Nephron (organoid): Measurements from ENCODE around the gene ZFP91.

Source experiments
- H3K27ac Mint-ChIP-seq, 3 experiments: 2 replicates each; pipeline ENCODE4 v1.8.0; 2020; ENCODE audit warnings: mixed read lengths in 3 of 3, mild to moderate bottlenecking in 2 of 3, moderate library complexity in 1 of 3
- H3K27me3 Mint-ChIP-seq: 2 replicates; pipeline ENCODE4 v1.8.0; 2021; ENCODE audit warnings: low read depth, mild to moderate bottlenecking, moderate library complexity, mixed read lengths
- H3K36me3 Mint-ChIP-seq: 2 replicates; pipeline ENCODE4 v1.8.0; 2020; ENCODE audit warnings: low read depth, mixed read lengths
- H3K4me1 Mint-ChIP-seq: 2 replicates; pipeline ENCODE4 v1.8.0; 2020; ENCODE audit warnings: mixed read lengths
- H3K4me3 Mint-ChIP-seq, 3 experiments: 2 replicates each; pipeline ENCODE4 v1.8.0; 2020; ENCODE audit warnings: mild to moderate bottlenecking in 3 of 3, mixed read lengths in 3 of 3, moderate library complexity in 2 of 3
- H3K9me3 Mint-ChIP-seq: 2 replicates; pipeline ENCODE4 v1.8.0; 2020; ENCODE audit warnings: mixed read lengths
- TF ChIP-seq, protein P1 (sequence below), 3 experiments: fragments of 200-600 bp; sonication (generic); IDR thresholded peaks; one replicate each; pipeline ENCODE4 v1.5.0; 2021; ENCODE audit warnings: antibody characterized with exemption in 3 of 3; ENCODE audit not compliant: unreplicated experiment in 3 of 3

The ZFP91 gene

DNA sequence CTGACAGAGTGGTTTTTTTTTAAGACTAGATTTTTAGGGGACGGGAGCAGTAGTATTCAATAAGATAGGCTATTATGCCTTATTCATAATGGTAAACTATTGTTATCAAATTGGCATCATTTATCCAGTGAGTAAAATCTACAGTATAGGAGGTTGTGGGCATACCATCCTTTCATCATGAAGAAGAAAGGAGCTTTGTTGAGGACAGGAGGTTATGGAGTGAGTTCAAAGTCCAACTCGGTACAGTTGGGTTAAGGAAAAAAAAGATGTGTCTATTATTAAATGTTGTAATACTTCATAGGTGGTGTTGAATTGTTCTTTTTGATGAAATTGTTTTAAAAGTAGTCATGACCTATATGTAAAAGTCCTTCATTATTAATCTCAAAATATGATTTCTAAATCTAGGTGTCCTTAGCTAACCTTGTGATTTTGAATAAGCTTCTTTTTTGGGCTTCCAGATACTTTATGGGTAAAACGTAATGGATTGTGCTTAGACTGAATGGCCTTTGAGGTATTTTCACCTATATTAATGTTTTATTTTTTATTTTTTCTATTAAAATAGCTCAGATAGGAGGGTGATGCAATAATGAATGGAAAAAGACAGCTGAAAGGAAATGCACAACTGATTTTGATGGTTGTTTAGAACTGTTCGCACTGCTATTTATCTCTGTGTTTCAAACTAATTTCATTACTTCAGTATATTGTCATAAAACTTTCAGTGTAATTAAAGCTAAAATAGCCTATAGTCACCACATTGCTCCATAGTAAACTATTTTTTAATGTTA is 28.3 kb downstream of the ZFP91 start:
- Mint-ChIP-seq H3K4me3 (no peak overlapping the region), H3K27ac (no peak overlapping the region), H3K9me3 (no peaks in the 10 kb centered on the region), H3K4me1 (no peaks in the 10 kb centered on the region), H3K27me3 (no peaks in the 10 kb centered on the region), H3K36me3 (peaks cover 38% of the 10 kb centered on the region)
- TF ChIP-seq, protein P1, sequence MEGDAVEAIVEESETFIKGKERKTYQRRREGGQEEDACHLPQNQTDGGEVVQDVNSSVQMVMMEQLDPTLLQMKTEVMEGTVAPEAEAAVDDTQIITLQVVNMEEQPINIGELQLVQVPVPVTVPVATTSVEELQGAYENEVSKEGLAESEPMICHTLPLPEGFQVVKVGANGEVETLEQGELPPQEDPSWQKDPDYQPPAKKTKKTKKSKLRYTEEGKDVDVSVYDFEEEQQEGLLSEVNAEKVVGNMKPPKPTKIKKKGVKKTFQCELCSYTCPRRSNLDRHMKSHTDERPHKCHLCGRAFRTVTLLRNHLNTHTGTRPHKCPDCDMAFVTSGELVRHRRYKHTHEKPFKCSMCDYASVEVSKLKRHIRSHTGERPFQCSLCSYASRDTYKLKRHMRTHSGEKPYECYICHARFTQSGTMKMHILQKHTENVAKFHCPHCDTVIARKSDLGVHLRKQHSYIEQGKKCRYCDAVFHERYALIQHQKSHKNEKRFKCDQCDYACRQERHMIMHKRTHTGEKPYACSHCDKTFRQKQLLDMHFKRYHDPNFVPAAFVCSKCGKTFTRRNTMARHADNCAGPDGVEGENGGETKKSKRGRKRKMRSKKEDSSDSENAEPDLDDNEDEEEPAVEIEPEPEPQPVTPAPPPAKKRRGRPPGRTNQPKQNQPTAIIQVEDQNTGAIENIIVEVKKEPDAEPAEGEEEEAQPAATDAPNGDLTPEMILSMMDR (IDR thresholded peaks at IDR 0.05; ENCODE audit: unreplicated experiment in 3 of 3): no peak

DNA sequence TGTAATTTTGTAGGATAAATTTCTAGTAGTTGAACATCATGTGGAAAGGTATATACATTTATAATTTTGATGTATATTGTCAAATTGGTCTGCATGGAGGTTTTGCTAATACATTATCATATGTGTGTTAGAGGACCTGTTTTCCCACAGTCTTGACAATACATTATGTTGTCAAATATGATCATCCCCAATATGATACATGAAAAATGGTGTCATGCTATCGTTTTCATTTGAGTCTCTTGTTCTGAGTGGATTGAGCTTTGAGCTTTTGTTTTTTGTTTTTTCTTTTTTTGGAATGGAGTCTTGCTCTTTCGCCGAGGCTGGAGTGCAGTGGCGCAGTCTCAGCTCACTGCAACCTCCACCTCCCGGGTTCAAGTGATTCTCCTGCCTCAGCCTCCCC is 29.5 kb downstream of the ZFP91 start:
- Mint-ChIP-seq H3K27ac (no peak overlapping the region), H3K27me3 (no peaks in the 10 kb centered on the region), H3K4me3 (no peak overlapping the region), H3K4me1 (no peaks in the 10 kb centered on the region), H3K36me3 (peaks cover 38% of the 10 kb centered on the region), H3K9me3 (no peaks in the 10 kb centered on the region)
- TF ChIP-seq, protein P1 (IDR thresholded peaks at IDR 0.05; ENCODE audit: unreplicated experiment in 3 of 3): no peak

DNA sequence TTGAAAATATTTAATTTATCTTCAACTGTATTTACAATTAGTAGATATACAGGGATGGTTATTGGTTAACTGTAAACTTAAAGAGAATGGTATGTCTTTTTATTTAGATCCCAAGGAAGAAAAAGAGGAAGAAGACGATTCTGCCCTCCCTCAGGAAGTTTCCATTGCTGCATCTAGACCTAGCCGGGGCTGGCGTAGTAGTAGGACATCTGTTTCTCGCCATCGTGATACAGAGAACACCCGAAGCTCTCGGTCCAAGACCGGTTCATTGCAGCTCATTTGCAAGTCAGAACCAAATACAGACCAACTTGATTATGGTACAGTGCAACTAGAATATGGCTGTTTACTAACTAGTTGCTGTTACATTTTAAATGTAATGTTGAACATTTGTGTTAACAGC is 30.9 kb downstream of the ZFP91 start:
- Mint-ChIP-seq H3K9me3 (no peaks in the 10 kb centered on the region), H3K4me1 (no peaks in the 10 kb centered on the region), H3K4me3 (no peak overlapping the region), H3K27ac (no peak overlapping the region), H3K27me3 (no peaks in the 10 kb centered on the region), H3K36me3 (peaks cover 45% of the 10 kb centered on the region)
- TF ChIP-seq, protein P1 (IDR thresholded peaks at IDR 0.05; ENCODE audit: unreplicated experiment in 3 of 3): no peak

DNA sequence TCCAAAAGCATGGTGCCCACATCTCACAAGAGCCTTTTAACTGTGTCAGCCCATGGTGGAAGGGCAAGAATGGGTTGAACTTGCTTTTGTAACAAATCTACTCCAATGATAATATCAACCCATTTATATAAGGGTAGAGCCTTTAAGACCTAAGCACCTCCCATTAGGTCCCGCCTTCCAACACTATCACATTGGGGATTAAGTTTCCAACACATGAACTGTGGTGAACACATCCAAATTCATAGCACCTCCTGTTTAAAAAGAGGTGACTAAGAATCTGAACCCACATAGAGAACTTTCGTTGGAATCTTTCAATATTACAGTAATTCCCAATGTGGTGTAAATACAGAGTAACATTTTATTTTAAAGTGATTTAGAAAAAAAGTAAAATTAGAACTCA is 34.4 kb downstream of the ZFP91 start:
- no peaks in the 10 kb centered on the region for H3K27me3 Mint-ChIP-seq
- peaks cover 73% of the 10 kb centered on the region for H3K36me3 Mint-ChIP-seq
- no peaks in the 10 kb centered on the region for H3K9me3 Mint-ChIP-seq

DNA sequence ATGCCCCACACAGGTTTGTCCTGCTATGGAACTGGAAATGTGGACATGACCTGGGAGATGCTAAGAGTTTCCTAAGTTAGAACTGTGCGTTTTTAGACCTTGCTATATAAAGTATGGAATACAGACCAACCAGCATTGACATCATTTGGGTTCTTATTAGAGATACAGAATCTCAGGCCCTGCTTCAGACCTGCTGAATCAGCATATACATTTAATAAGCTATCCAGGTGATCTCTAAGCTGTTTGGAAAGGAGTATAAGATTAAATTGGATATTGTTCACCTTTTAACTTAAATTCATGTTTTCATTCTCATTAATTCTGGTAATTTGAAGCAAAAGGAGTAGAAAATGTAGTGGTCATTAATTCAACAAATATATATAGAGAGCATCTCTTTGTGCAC is 36.7 kb downstream of the ZFP91 start:
- Mint-ChIP-seq H3K4me3 (no peak overlapping the region), H3K9me3 (no peaks in the 10 kb centered on the region), H3K27me3 (no peaks in the 10 kb centered on the region), H3K4me1 (no peaks in the 10 kb centered on the region), H3K27ac (no peak overlapping the region), H3K36me3 (peaks cover 83% of the 10 kb centered on the region)
- TF ChIP-seq, protein P1 (IDR thresholded peaks at IDR 0.05; ENCODE audit: unreplicated experiment in 3 of 3): no peak

More for the DNA sequence above, 34.4 kb downstream of the ZFP91 start:
- TF ChIP-seq, protein P1 (IDR thresholded peaks at IDR 0.05; ENCODE audit: unreplicated experiment in 3 of 3): no peak
- H3K27ac Mint-ChIP-seq: no peak overlapping the region
- no peaks in the 10 kb centered on the region for H3K4me1 Mint-ChIP-seq
- no peak overlapping the region for H3K4me3 Mint-ChIP-seq

DNA sequence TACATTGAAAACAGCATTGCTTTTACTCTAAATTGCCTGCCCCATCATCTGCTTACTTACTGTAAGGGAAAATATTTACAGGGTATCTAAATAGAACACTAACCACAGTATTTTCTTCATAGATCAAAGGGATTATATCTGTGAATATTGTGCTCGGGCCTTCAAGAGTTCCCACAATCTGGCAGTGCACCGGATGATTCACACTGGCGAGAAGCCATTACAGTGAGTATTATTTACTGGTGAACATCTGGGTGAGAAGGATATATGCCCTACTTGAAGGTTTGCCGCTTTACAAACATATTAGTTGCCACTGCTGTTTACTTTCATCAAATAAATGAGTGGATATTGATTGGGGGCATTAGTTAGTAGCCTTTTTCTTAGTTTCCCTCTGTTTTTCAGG is 37.7 kb downstream of the ZFP91 start:
- Mint-ChIP-seq H3K4me3 (no peak overlapping the region), H3K27me3 (no peaks in the 10 kb centered on the region), H3K4me1 (no peaks in the 10 kb centered on the region), H3K27ac (no peak overlapping the region), H3K36me3 (peaks cover 75% of the 10 kb centered on the region), H3K9me3 (no peaks in the 10 kb centered on the region)
- TF ChIP-seq, protein P1 (IDR thresholded peaks at IDR 0.05; ENCODE audit: unreplicated experiment in 3 of 3): no peak
